Peyer's patch (tissue), 4 donors: ENCODE results near the gene TRIM9. TPM values are rescaled to one million over a fixed set of nuclear protein-coding genes. Genes with fewer than 3 reads are reported as not detected.

Experiments used
- DNase-seq, 3 donors: peaks; one replicate each; pipeline ENCODE4 v3.0.0-alpha.2; 2017 to 2019
- H3K27ac ChIP-seq, 4 donors: fragments of 200-600 bp; sonication (generic); one replicate each; pipeline ENCODE4 v1.5.1; 2016 to 2019
- H3K27me3 ChIP-seq, 2 donors: fragments of 200-600 bp; sonication (generic); one replicate each; pipeline ENCODE4 v1.5.1; 2019
- H3K36me3 ChIP-seq, 3 donors: fragments of 200-600 bp; sonication (generic); one replicate each; pipeline ENCODE4 v1.5.1; 2016 to 2019
- H3K4me1 ChIP-seq, 4 donors: fragments of 200-600 bp; sonication (generic); one replicate each; pipeline ENCODE4 v1.5.1; 2016 to 2019
- H3K4me3 ChIP-seq, 4 donors: fragments of 200-600 bp; sonication (generic); 1 replicate in 3 of 4; 2 replicates in 1 of 4; pipeline ENCODE4 v1.5.1; 2016 to 2019; ENCODE audit warnings: mild to moderate bottlenecking in 1 of 4
- H3K9me3 ChIP-seq, 4 donors: fragments of 200-600 bp; sonication (generic); one replicate each; pipeline ENCODE4 v1.5.1; 2016 to 2019; ENCODE audit warnings: mild to moderate bottlenecking in 1 of 4
- CTCF ChIP-seq, 6 experiments: fragments of 450-650 bp in 4 of 6; fragments of 200-600 bp in 2 of 6; sonication (generic) in 1 of 6; IDR thresholded peaks; one replicate each; pipeline ENCODE4 v1.5.1; 2017 to 2019; ENCODE audit warnings: antibody characterized with exemption in 6 of 6, mild to moderate bottlenecking in 3 of 6, moderate library complexity in 1 of 6
- POLR2A ChIP-seq, 2 donors: fragments of 450-650 bp; IDR thresholded peaks; one replicate each; pipeline ENCODE4 v1.5.1; 2017; ENCODE audit warnings: antibody characterized with exemption in 2 of 2, mild to moderate bottlenecking in 2 of 2, moderate library complexity in 2 of 2
- total RNA-seq, 4 donors: library from RNA; depleted of rRNA; stranded (reverse); fragments of >200 nt; gene quantifications; one replicate each; pipeline ENCODE4 v1.1.0, GENCODE V29; 2016

Gene TRIM9
- total RNA-seq, 4 donors from 2014 or later, result 0.35 to 5.0 (median 2.2) TPM

GRCh38 chr14:51067295-51067694 is 27.6 kb downstream of the TRIM9 start:
- DNase-seq, result no peak
- no peaks in the 10 kb centered on the region for H3K36me3 ChIP-seq
- H3K4me3 ChIP-seq, result no peak overlapping the region
- TF ChIP-seq CTCF (IDR thresholded peaks at IDR 0.05) (no peak), POLR2A (IDR thresholded peaks at IDR 0.05) (no peak)
- no peaks in the 10 kb centered on the region for H3K27me3 ChIP-seq
- no peak overlapping the region for H3K27ac ChIP-seq
- H3K4me1 ChIP-seq, result no peaks in the 10 kb centered on the region
- no peaks in the 10 kb centered on the region for H3K9me3 ChIP-seq

- H3K27me3 ChIP-seq, result no peaks in the 10 kb centered on the region
- no peaks in the 10 kb centered on the region for H3K9me3 ChIP-seq
- no peaks in the 10 kb centered on the region for H3K36me3 ChIP-seq
- H3K4me3 ChIP-seq, result no peak overlapping the region
- no peak overlapping the region for H3K27ac ChIP-seq
- DNase-seq, result no peak
- no peaks in the 10 kb centered on the region for H3K4me1 ChIP-seq
- TF ChIP-seq POLR2A (IDR thresholded peaks at IDR 0.05), result no peak
- TF ChIP-seq CTCF (IDR thresholded peaks at IDR 0.05), result no peak
These were observed 28.3 kb downstream of the TRIM9 start for GRCh38 chr14:51066576-51066975.

DNA sequence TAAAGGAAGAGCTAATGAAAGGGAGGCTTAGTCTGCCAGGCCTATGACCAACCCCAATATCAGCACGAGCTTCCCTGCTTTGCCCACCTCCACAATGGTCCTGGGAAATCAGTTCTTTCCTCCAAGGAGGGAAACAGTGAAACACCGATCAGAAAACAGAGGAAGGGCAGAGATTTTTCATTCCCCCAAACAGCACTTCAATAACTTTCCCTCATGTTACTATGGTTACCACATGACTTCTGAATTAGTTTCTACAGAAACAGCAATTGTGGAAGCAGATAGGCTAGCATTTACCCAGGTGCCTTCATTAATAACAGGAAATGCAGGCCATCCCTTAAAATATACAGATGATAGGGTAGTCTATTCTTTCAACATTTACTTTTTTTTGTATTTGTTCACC is 35.9 kb downstream of the TRIM9 start:
- no peaks in the 10 kb centered on the region for H3K4me1 ChIP-seq
- no peaks in the 10 kb centered on the region for H3K9me3 ChIP-seq
- H3K36me3 ChIP-seq, result no peaks in the 10 kb centered on the region
- no peaks in the 10 kb centered on the region for H3K27me3 ChIP-seq
- H3K27ac ChIP-seq, result no peak overlapping the region
- DNase-seq, result no peak
- TF ChIP-seq POLR2A (IDR thresholded peaks at IDR 0.05) (no peak), CTCF (IDR thresholded peaks at IDR 0.05) (no peak)
- H3K4me3 ChIP-seq, result no peak overlapping the region

DNA sequence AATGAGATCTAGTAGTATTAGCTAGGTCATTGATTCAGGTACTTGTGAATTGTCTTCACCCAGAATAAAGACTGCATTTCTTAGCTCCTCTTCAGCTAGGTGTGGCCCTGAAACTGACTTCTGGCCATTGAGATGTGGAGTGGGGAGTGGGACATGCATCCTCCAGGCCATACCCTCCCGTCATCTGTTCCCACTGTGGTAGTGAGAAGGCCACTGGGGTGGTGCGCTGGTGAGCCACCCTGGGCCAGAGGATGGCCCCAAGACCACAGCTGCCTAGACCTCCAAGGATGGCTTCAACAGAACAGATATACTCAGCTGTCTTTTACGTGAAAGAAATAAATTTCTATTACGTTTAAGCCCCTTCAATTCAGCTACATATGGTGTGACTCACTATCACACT is 36.5 kb downstream of the TRIM9 start:
- no peaks in the 10 kb centered on the region for H3K9me3 ChIP-seq
- no peak for DNase-seq
- H3K27me3 ChIP-seq, result no peaks in the 10 kb centered on the region
- no peak overlapping the region for H3K27ac ChIP-seq
- TF ChIP-seq POLR2A (IDR thresholded peaks at IDR 0.05), result no peak
- TF ChIP-seq CTCF (IDR thresholded peaks at IDR 0.05), result no peak
- H3K4me1 ChIP-seq, result no peaks in the 10 kb centered on the region
- H3K36me3 ChIP-seq, result no peaks in the 10 kb centered on the region
- no peak overlapping the region for H3K4me3 ChIP-seq

- no peak for DNase-seq
- Histone ChIP-seq H3K9me3 (no peaks in the 10 kb centered on the region), H3K4me1 (no peaks in the 10 kb centered on the region), H3K27ac (no peak overlapping the region), H3K4me3 (no peak overlapping the region), H3K36me3 (no peaks in the 10 kb centered on the region), H3K27me3 (no peaks in the 10 kb centered on the region)
- no peak for TF ChIP-seq POLR2A (IDR thresholded peaks at IDR 0.05)
These were observed 38.5 kb downstream of the TRIM9 start for GRCh38 chr14:51056421-51056820.

DNA sequence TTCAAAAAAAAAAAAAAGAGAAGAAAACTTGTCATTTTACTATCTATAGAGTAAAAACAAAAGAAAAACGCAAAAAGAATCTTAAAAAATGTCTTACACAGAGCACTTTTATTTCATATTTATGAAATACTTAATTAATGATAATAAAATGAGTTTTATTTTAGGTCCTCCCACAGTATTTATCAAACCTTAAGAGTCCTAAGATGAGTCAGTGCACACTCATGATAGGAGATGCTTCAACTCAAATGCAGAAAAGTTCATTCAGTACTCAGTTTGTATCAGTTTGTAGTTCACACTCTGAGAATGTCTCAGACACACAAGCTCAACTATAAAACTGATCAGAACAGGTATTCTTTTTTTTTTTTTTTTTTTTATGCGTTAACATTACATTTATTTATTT is 41.7 kb downstream of the TRIM9 start:
- no peaks in the 10 kb centered on the region for H3K36me3 ChIP-seq

More for the DNA sequence above, 41.7 kb downstream of the TRIM9 start:
- TF ChIP-seq POLR2A (IDR thresholded peaks at IDR 0.05) (no peak), CTCF (IDR thresholded peaks at IDR 0.05) (no peak)
- H3K27ac ChIP-seq, result no peak overlapping the region
- DNase-seq, result no peak
- no peak overlapping the region for H3K4me3 ChIP-seq
- no peaks in the 10 kb centered on the region for H3K27me3 ChIP-seq
- no peaks in the 10 kb centered on the region for H3K4me1 ChIP-seq
- no peaks in the 10 kb centered on the region for H3K9me3 ChIP-seq
